WTC11 (cell line): ENCODE results near the gene HMX3. TPM values are rescaled to one million over a fixed set of nuclear protein-coding genes. Genes with fewer than 3 reads are reported as not detected.
A peak's percentile ranks its signal among the peaks of the same experiment; 100 is the strongest.

ENCODE experiments used
- ATAC-seq: fragments of 200-7000 bp; cut with Tn5 transposase; 2 replicates; pipeline ENCODE4 v1.10.0; 2021; ENCODE audit warnings: mild to moderate bottlenecking, moderate library complexity
- CTCF ChIA-PET: fragments of 300-600 bp; sonication (Branson Sonifier 250); formaldehyde crosslinking; loops from one replicate; lab custom pipeline; 2021; ENCODE audit warnings: antibody characterized with exemption; lab: Charles Lee
- POLR2A ChIA-PET: fragments of 350-600 bp; sonication (Branson Sonifier 250); formaldehyde crosslinking; loops from one replicate; lab custom pipeline; 2021; ENCODE audit warnings: antibody characterized with exemption; lab: Charles Lee
- DNase-seq: peaks from one replicate; pipeline ENCODE4 v3.0.0; 2021; ENCODE audit warnings: low spot score
- H3K27ac Mint-ChIP-seq: 2 replicates; pipeline ENCODE4 v1.8.0; 2021; ENCODE audit warnings: mixed read lengths
- H3K27me3 Mint-ChIP-seq: 2 replicates; pipeline ENCODE4 v1.8.0; 2021; ENCODE audit warnings: low read depth, mild to moderate bottlenecking, moderate library complexity, mixed read lengths
- H3K36me3 Mint-ChIP-seq: 2 replicates; pipeline ENCODE4 v1.8.0; 2021; ENCODE audit warnings: mixed read lengths
- H3K4me1 Mint-ChIP-seq: 2 replicates; pipeline ENCODE4 v1.8.0; 2022; ENCODE audit warnings: mixed read lengths
- H3K4me3 Mint-ChIP-seq: 2 replicates; pipeline ENCODE4 v1.8.0; 2021; ENCODE audit warnings: mild to moderate bottlenecking, moderate library complexity, mixed read lengths
- H3K9me3 Mint-ChIP-seq: 2 replicates; pipeline ENCODE4 v1.8.0; 2021; ENCODE audit warnings: mixed read lengths
- AFF4 ChIP-seq: sonication (generic); formaldehyde crosslinking; IDR thresholded peaks from 2 replicates; pipeline ENCODE4 v1.8.1; 2023; ENCODE audit warnings: mild to moderate bottlenecking, missing genetic modification reagents, borderline replicate concordance
- ARID4B ChIP-seq: sonication (generic); formaldehyde crosslinking; IDR thresholded peaks from 2 replicates; pipeline ENCODE4 v1.8.0; 2023; ENCODE audit warnings: missing genetic modification reagents, mild to moderate bottlenecking, borderline replicate concordance
- E2F4 ChIP-seq: sonication (generic); formaldehyde crosslinking; IDR thresholded peaks from 2 replicates; pipeline ENCODE4 v1.8.1; 2022; ENCODE audit warnings: low read depth, mild to moderate bottlenecking, moderate library complexity, missing genetic modification reagents, borderline replicate concordance
- HMGA2 ChIP-seq: fragments of 250-450 bp; sonication (Bioruptor Pico); IDR thresholded peaks from 2 replicates; pipeline ENCODE4 v1.4.0; 2021; ENCODE audit warnings: mild to moderate bottlenecking, moderate library complexity
- HMGXB4 ChIP-seq: sonication (generic); formaldehyde crosslinking; IDR thresholded peaks from 2 replicates; pipeline ENCODE4 v1.8.1; 2023; ENCODE audit warnings: mild to moderate bottlenecking, moderate library complexity, missing genetic modification reagents
- IRF2 ChIP-seq: sonication (generic); formaldehyde crosslinking; IDR thresholded peaks from 2 replicates; pipeline ENCODE4 v1.8.0; 2022; ENCODE audit warnings: low read depth, missing genetic modification reagents, borderline replicate concordance
- MXD4 ChIP-seq: fragments of 250-450 bp; sonication (Bioruptor Pico); IDR thresholded peaks from 2 replicates; pipeline ENCODE4 v1.8.0; 2021; ENCODE audit warnings: mild to moderate bottlenecking, moderate library complexity, borderline replicate concordance
- ZNF219 ChIP-seq: sonication (generic); formaldehyde crosslinking; IDR thresholded peaks from 2 replicates; pipeline ENCODE4 v1.8.0; 2023; ENCODE audit warnings: missing genetic modification reagents, mild to moderate bottlenecking, borderline replicate concordance
- ZNF281 ChIP-seq: sonication (generic); formaldehyde crosslinking; IDR thresholded peaks from 2 replicates; pipeline ENCODE4 v1.8.0; 2023; ENCODE audit warnings: mild to moderate bottlenecking, missing genetic modification reagents
- ZNF396 ChIP-seq: fragments of 250-450 bp; sonication (Bioruptor Pico); IDR thresholded peaks from 2 replicates; pipeline ENCODE4 v1.8.0; 2021; ENCODE audit warnings: mild to moderate bottlenecking, moderate library complexity, borderline replicate concordance
- ZNF416 ChIP-seq: fragments of 250-450 bp; sonication (Bioruptor Pico); IDR thresholded peaks from 2 replicates; pipeline ENCODE4 v1.9.0; 2021; ENCODE audit warnings: mild to moderate bottlenecking, inconsistent platforms
- ZNF423 ChIP-seq: fragments of 250-450 bp; sonication (Bioruptor Pico); IDR thresholded peaks from 2 replicates; pipeline ENCODE4 v2.1.2; 2022; ENCODE audit warnings: mild to moderate bottlenecking, moderate library complexity
- ZNF512 ChIP-seq: sonication (generic); formaldehyde crosslinking; IDR thresholded peaks from 2 replicates; pipeline ENCODE4 v1.8.1; 2022; ENCODE audit warnings: missing genetic modification reagents, borderline replicate concordance
- ZNF532 ChIP-seq: fragments of 250-450 bp; sonication (Bioruptor Pico); IDR thresholded peaks from 2 replicates; pipeline ENCODE4 v1.9.0; 2021; ENCODE audit warnings: mild to moderate bottlenecking, borderline replicate concordance
- total RNA-seq: library from RNA; stranded (reverse); gene quantifications from 3 replicates; pipeline ENCODE4 v1.2.3, GENCODE V29; 2021

HMX3 gene
- total RNA-seq, 1 experiment from 2014 or later: not detected

- TF ChIP-seq HMGXB4 (no peak), MXD4 (no peak), ZNF423 (CRISPR knock-in tag) (no peak)
These were observed 28.5 kb downstream of the HMX3 start (continued) for GRCh38 chr10:123164319-123164718.

GRCh38 chr10:123165445-123166072 lies 29.8 kb downstream of the HMX3 start:
- no peaks in the 10 kb centered on the region for H3K27me3 Mint-ChIP-seq
- DNase-seq (no peak), ATAC-seq (peak; percentile 64)
- H3K36me3 Mint-ChIP-seq: peaks cover 70% of the 10 kb centered on the region
- ChIA-PET POLR2A (no interaction called here), CTCF (interaction anchor here (0.6 to 1.8 kb wide), 4 partner anchors 12 to 122 kb away, joined by 3 to 10 read pairs (median 3); partner anchors contain the start of gene BUB3)
- H3K27ac Mint-ChIP-seq: no peak overlapping the region
- no peaks in the 10 kb centered on the region for H3K4me1 Mint-ChIP-seq
- H3K4me3 Mint-ChIP-seq: no peak overlapping the region
- H3K9me3 Mint-ChIP-seq: no peaks in the 10 kb centered on the region
- TF ChIP-seq ZNF219 (CRISPR knock-in tag): no peak
- no peak for TF ChIP-seq HMGA2 (CRISPR knock-in tag)
- no peak for TF ChIP-seq ZNF532 (CRISPR knock-in tag)
- no peak for TF ChIP-seq ZNF396 (CRISPR knock-in tag)
- TF ChIP-seq ZNF281 (CRISPR knock-in tag): no peak
- no peak for TF ChIP-seq E2F4 (CRISPR knock-in tag)
- no peak for TF ChIP-seq ZNF416 (CRISPR knock-in tag)
- no peak for TF ChIP-seq ARID4B (CRISPR knock-in tag)
- no peak for TF ChIP-seq AFF4 (CRISPR knock-in tag)
- no peak for TF ChIP-seq ZNF512 (CRISPR knock-in tag)
- TF ChIP-seq IRF2 (CRISPR knock-in tag): no peak
